Activated CD4-positive, alpha-beta T cell treated with anti-CD3 and anti-CD28 coated beads, Interleukin-2, amount 50 U/mL, for 24 hours (primary cell): ENCODE measurements around the gene PCDHA5.
"Not testable (repeated sequence)": the region's sequence is repeated elsewhere in the genome, so short reads cannot be mapped to it uniquely, and the experiment has no call there.

Source experiments
- DNase-seq, 2 donors: peaks; one replicate each; pipeline ENCODE4 v3.0.0-alpha.2; 2020; ENCODE audit warnings: low read depth in 1 of 2, low spot score in 1 of 2

Gene PCDHA5

DNA sequence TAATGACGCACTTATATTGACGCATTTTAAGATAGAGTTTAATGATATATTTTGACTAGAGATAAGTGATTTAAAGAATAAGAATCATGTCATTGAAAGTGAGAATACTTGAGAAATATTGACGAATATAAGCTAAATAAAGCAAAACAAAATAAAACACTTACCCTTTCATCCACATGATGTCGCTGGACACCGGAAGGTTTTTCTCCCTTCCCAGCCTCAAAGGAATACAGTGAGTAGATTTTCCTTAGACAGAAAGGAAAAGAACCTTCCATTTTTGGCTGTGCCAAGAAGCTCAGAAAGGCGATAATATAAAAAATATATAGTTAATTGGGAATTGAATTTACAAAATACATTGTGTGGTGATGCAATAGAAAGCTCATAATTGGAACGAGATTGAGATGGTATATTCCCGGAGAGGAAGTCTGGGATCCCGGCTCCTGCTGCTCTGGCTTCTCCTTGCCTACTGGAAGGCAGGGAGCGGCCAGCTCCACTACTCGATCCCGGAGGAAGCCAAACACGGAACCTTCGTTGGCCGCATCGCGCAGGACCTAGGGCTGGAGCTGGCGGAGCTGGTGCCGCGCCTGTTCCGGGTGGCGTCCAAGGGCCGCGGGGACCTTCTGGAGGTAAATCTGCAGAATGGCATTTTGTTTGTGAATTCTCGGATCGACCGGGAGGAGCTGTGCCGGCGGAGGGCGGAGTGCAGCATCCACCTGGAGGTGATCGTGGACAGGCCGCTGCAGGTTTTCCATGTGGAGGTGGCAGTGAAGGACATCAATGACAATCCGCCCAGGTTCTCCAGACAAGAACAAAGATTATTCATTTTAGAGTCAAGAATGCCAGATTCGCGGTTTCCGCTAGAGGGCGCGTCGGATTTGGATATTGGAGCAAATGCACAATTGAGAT lies at the start of gene PCDHA5:
TSS of gene PCDHA5 (plus strand) at position 239 of the 906 bp plus-strand sequence.
- DNase-seq = no peak

DNA sequence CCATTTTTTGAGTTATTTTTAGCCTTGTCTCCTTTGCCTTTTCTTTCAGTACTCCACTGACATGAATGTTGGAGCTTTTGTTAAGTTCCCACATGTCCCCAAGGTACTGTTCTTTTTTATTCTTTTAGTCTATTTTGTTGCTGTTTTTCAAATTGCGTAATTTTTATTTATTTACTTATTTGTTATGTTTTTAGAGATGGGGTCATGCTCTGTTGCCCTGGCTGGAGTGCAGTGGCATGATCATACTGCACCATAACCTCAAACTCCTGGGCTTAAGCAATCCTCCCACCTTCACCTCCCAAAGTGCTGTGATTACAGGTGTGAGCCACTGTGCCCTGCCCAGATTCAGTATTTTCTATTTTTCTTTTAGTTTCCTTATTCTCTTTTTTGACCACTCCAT lies 40.9 kb upstream of the PCDHA5 start:
- DNase-seq = no peak

DNA sequence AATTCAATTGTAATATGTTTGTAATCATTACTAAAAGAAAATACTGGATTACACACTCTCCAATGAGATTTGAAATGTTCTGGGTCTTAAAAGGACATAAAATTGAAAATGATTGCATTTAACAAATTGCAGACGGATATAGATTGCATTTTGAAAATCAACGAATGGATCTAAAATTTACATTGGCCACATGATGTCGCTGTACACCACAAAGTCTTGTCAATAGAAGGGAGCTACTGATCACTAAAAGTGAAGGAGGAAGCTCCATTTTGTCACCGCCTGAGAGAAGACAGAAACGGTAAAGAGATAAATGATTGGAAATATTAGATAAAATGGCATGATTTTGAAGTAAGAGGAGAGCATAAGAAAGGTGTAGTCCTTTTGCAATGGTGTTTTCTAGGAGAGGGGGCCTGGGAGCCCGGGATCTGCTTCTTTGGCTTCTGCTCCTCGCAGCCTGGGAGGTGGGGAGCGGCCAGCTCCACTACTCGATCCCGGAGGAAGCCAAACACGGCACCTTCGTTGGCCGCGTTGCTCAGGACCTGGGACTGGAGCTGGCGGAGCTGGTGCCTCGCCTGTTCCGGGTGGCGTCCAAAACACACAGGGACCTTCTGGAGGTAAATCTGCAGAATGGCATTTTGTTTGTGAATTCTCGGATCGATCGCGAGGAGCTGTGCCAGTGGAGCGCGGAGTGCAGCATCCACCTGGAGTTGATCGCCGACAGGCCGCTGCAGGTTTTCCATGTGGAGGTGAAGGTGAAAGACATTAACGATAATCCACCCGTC lies 35.3 kb upstream of the PCDHA5 start, which contains the start of gene PCDHA1:
TSS of gene PCDHA1 (plus strand) at position 236 of the 782 bp plus-strand sequence.
- DNase-seq = no peak

DNA sequence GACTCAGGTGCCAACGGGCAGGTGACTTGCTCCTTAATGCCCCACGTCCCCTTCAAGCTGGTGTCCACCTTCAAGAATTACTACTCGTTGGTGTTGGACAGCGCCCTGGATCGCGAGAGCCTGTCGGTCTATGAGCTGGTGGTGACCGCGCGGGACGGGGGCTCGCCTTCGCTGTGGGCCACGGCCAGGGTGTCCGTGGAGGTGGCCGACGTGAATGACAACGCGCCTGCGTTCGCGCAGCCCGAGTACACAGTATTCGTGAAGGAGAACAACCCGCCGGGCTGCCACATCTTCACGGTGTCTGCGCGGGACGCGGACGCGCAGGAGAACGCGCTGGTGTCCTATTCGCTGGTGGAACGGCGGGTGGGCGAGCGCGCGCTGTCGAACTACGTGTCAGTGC lies 34.0 kb upstream of the PCDHA5 start:
- not testable (repeated sequence) for DNase-seq

DNA sequence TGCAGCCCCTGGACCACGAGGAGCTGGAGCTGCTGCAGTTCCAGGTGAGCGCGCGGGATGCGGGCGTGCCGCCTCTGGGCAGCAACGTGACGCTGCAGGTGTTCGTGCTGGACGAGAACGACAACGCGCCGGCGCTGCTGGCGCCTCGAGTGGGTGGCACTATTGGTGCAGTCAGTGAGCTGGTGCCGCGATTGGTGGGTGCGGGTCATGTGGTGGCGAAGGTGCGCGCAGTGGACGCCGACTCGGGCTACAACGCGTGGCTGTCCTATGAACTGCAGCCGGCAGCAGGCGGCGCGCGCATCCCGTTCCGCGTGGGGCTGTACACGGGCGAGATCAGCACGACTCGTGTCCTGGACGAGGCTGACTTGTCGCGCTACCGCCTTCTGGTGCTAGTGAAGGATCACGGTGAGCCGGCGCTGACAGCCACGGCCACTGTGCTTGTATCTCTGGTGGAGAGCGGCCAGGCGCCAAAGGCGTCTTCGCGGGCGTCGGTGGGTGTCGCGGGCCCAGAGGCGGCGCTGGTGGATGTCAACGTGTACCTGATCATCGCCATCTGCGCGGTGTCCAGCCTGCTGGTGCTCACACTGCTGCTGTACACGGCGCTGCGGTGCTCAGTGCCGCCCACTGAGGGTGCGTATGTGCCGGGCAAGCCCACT lies 33.4 kb upstream of the PCDHA5 start:
- DNase-seq = not testable (repeated sequence)

DNA sequence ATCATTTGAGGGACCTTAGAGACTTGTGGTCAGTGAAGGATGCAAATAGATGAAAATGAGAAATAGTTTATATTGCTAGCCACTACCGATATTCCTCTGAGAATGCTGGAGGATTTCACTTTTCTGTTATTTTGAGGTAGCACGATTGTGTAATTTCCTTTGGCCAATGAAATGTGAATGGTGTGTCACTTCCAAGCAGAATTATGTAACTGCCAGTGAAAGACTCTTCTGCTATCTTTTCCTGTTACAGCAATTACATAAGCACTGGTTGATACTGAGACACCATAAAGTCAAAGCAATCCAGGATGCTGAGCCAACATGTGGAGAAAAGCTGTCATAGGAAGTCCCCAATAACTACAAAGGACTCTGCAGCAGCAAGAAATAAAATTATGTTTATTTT lies 30.3 kb upstream of the PCDHA5 start:
- no peak for DNase-seq

DNA sequence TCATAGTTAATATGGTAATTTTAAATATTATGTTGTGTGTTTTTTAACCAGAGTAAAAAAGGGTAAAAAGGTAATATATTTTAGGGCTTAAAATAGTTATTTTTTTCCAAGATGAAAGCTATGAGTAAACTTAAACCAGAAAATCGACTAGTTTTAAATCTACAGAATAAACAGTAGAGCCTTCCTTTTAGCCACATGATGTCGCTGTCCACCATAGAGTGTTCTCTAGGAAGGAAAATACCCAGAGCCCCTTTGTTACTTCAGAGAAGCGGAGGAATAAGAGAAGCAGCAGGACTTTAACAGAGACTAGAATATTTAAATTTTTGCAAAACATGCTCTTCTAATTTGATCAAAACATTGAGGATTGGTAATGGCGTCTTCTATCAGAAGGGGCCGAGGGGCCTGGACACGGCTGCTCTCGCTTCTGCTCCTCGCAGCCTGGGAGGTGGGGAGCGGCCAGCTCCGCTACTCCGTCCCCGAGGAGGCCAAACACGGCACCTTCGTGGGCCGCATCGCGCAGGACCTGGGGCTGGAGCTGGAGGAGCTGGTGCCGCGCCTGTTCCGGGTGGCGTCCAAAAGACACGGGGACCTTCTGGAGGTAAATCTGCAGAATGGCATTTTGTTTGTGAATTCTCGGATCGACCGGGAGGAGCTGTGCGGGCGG lies 26.7 kb upstream of the PCDHA5 start, which contains the start of gene PCDHA2:
TSS of gene PCDHA2 (plus strand) at position 258 of the 664 bp plus-strand sequence.
- no peak for DNase-seq

DNA sequence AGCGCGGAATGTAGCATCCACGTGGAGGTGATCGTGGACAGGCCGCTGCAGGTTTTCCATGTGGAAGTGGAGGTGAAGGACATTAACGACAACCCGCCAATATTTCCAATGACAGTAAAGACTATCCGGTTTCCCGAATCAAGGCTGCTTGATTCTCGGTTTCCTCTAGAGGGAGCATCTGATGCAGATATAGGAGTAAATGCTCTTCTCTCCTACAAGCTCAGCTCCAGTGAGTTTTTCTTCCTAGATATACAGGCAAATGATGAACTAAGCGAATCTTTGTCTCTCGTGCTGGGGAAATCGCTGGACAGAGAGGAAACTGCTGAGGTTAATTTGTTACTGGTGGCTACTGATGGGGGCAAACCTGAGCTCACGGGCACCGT lies 26.2 kb upstream of the PCDHA5 start:
- DNase-seq = no peak

DNA sequence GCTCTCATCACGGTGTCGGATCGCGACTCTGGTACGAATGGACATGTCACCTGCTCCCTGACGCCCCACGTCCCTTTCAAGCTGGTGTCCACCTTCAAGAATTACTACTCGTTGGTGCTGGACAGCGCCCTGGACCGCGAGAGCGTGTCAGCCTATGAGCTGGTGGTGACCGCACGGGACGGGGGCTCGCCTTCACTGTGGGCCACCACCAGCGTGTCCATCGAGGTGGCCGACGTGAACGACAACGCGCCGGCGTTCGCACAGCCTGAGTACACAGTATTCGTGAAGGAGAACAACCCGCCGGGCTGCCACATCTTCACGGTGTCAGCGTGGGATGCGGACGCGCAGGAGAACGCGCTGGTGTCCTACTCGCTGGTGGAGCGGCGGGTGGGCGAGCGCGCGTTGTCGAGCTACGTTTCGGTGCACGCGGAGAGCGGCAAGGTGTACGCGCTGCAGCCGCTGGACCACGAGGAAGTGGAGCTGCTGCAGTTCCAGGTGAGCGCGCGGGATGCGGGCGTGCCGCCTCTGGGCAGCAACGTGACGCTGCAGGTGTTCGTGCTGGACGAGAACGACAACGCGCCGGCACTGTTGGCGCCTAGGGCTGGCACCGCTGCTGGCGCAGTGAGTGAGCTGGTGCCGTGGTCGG lies 25.2 kb upstream of the PCDHA5 start:
- not testable (repeated sequence) for DNase-seq

DNA sequence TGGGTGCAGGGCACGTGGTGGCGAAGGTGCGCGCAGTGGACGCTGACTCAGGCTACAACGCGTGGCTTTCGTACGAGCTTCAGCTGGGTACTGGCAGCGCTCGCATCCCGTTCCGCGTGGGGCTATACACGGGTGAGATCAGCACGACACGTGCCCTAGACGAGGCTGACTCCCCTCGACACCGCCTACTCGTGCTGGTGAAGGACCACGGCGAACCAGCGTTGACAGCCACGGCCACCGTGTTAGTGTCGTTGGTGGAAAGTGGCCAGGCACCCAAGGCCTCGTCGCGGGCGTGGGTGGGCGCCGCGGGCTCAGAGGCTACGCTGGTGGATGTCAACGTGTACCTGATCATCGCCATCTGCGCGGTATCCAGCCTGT lies 24.7 kb upstream of the PCDHA5 start:
- no peak for DNase-seq

DNA sequence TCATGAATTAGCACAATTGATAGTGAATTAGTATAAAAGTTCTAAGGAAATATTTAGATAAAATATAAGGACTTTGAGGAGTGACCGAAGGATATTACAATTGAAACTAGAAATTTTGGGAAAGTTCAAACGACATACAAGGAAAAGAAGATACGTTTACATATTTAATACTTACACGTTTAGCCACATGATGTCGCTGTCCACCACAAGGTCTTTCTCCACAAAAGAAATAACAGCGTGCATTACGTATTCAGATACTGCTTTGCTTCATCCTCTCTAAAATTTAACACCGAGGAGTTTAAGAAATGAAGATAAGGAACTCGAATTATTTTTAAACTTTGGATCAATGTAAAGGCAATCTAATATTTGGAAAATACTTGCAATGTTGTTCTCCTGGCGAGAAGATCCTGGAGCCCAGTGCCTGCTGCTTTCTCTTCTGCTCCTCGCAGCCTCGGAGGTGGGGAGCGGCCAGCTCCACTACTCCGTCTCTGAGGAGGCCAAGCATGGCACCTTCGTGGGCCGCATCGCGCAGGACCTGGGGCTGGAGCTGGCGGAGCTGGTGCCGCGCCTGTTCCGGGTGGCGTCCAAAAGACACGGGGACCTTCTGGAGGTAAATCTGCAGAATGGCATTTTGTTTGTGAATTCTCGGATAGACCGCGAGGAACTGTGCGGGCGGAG lies 20.5 kb upstream of the PCDHA5 start, which contains the start of gene PCDHA3:
TSS of gene PCDHA3 (plus strand) at position 242 of the 678 bp plus-strand sequence.
- no peak for DNase-seq

DNA sequence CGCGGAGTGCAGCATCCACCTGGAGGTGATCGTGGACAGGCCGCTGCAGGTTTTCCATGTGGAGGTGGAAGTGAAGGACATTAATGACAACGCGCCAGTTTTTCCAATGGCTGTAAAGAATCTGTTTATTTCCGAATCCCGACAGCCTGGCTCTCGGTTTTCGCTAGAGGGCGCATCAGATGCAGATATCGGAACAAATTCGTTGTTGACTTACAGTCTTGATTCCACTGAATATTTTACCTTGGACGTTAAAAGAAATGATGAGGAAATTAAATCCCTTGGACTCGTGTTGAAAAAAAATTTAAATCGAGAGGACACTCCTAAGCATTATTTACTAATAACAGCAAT lies 19.9 kb upstream of the PCDHA5 start:
- no peak for DNase-seq

DNA sequence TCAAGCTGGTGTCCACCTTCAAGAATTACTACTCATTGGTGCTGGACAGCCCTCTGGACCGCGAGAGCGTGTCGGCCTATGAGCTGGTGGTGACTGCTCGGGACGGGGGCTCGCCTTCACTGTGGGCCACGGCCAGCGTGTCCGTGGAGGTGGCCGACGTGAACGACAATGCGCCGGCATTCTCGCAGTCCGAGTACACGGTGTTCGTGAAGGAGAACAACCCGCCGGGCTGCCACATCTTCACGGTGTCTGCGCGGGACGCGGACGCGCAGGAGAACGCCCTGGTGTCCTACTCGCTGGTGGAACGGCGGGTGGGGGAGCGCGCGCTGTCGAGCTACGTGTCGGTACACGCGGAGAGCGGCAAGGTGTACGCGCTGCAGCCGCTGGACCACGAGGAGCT lies 19.0 kb upstream of the PCDHA5 start:
- not testable (repeated sequence) for DNase-seq

DNA sequence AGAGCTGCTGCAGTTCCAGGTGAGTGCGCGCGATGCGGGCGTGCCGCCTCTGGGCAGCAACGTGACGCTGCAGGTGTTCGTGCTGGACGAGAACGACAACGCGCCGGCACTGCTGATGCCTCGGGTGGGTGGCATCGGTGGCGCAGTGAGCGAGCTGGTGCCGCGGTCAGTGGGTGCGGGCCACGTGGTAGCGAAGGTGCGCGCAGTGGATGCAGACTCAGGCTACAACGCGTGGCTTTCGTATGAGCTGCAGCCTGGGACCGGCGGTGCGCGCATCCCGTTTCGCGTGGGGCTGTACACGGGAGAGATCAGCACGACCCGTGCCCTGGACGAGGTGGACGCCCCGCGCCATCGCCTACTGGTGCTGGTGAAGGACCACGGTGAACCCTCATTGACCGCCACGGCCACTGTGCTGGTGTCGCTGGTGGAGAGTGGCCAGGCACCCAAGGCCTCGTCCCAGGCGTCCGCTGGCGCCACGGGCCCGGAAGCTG lies 18.6 kb upstream of the PCDHA5 start:
- no peak for DNase-seq

DNA sequence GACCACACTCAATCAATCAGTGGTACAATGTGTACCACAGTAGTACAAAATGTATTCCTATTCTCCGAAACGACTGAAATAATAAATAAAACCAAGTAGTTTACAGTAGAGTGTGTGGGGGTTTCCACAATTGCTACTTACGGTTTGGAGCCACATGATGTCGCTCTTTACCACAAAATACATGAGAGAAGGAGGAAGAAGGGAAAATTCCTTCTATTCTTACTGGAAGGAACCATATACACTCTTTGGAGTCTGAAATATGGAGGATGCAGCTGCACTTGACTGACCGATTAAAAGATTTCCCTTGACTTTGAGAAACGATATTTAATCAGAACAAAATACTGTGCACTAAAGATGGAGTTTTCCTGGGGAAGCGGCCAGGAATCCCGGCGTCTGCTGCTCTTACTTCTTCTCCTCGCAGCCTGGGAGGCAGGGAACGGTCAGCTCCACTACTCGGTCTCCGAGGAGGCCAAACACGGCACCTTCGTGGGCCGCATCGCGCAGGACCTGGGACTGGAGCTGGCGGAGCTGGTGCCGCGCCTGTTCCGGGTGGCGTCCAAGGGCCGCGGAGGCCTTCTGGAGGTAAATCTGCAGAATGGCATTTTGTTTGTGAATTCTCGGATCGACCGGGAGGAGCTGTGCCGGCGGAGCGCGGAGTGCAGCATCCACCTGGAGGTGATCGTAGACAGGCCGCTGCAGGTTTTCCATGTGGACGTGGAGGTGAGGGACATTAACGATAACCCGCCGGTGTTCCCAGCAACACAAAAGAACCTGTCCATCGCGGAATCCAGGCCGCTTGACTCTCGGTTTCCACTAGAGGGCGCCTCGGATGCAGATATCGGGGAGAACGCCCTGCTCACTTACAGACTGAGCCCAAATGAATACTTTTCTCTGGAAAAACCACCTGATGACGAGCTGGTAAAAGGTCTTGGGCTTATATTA lies 14.3 kb upstream of the PCDHA5 start, which contains the start of gene PCDHA4:
TSS of gene PCDHA4 (plus strand) at position 235 of the 942 bp plus-strand sequence.
- DNase-seq = no peak

DNA sequence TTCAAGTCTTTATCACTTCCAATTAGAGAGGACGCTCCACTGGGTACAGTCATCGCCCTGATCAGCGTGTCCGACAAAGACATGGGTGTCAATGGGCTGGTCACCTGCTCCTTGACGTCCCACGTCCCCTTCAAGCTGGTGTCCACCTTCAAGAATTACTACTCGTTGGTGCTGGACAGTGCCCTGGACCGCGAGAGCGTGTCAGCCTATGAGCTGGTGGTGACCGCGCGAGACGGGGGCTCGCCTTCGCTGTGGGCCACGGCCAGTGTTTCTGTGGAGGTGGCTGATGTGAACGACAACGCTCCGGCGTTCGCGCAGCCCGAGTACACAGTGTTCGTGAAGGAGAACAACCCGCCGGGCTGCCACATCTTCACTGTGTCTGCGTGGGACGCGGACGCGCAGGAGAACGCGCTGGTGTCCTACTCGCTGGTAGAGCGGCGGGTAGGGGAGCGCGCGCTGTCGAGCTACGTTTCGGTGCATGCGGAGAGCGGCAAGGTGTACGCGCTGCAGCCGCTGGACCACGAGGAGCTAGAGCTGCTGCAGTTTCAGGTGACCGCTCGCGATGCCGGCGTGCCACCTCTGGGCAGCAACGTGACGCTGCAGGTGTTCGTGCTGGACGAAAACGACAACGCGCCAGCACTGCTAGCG lies 13.0 kb upstream of the PCDHA5 start:
- DNase-seq = not testable (repeated sequence)

DNA sequence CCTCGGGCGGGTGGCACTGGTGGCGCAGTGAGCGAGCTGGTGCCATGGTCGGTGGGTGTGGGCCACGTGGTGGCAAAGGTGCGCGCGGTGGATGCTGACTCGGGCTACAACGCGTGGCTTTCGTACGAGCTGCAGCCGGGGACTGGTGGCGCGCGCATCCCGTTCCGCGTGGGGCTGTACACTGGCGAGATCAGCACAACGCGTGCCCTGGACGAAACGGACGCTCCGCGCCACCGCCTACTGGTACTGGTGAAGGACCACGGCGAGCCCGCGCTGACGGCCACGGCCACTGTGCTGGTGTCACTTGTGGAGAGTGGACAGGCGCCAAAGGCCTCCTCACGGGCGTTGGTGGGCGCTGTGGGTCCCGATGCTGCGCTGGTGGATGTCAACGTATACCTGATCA lies 12.5 kb upstream of the PCDHA5 start:
- no peak for DNase-seq

DNA sequence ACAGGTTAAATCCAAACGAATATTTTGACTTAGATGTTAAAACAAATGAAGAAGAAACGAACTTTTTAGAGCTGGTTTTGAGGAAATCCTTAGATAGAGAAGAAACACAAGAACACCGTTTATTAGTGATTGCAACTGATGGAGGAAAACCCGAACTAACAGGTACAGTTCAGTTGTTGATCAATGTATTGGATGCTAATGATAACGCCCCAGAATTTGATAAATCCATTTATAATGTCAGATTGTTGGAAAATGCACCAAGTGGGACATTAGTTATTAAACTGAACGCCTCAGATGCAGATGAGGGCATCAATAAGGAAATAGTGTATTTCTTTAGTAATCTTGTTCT lies 842 bp downstream of the PCDHA5 start:
- DNase-seq = no peak
